ENCODE data around the gene KCNC1.

The KCNC1 gene

GRCh38 chr11:17755891-17756290 is 21.3 kb downstream of the KCNC1 start:
- no peak for DNase-seq (ENCODE audit: low read depth)

GRCh38 chr11:17760102-17761029 is 25.8 kb downstream of the KCNC1 start:
- DNase-seq (ENCODE audit: low read depth), result no peak

GRCh38 chr11:17762309-17762974 is 27.9 kb downstream of the KCNC1 start:
- DNase-seq (ENCODE audit: low read depth), result no peak

- no peak for DNase-seq (ENCODE audit: low read depth)
Observed at GRCh38 chr11:17763244-17763643, 28.7 kb downstream of the KCNC1 start.

GRCh38 chr11:17763703-17764102 is 29.1 kb downstream of the KCNC1 start:
- no peak for DNase-seq (ENCODE audit: low read depth)

- no peak for DNase-seq (ENCODE audit: low read depth)
Observed at GRCh38 chr11:17764446-17765218, 30.1 kb downstream of the KCNC1 start.

GRCh38 chr11:17765356-17766072 is 30.9 kb downstream of the KCNC1 start:
- no peak for DNase-seq (ENCODE audit: low read depth)

GRCh38 chr11:17766073-17766359 is 31.4 kb downstream of the KCNC1 start:
- DNase-seq (ENCODE audit: low read depth), result no peak

GRCh38 chr11:17766590-17766989 is 32.0 kb downstream of the KCNC1 start:
- no peak for DNase-seq (ENCODE audit: low read depth)

- DNase-seq (ENCODE audit: low read depth), result no peak
Observed at GRCh38 chr11:17767301-17767885, 32.8 kb downstream of the KCNC1 start.

- no peak for DNase-seq (ENCODE audit: low read depth)
Observed at GRCh38 chr11:17767914-17768313, 33.3 kb downstream of the KCNC1 start.

- no peak for DNase-seq (ENCODE audit: low read depth)
Observed at GRCh38 chr11:17768547-17768946, 34.0 kb downstream of the KCNC1 start.

GRCh38 chr11:17769218-17769617 is 34.6 kb downstream of the KCNC1 start:
- no peak for DNase-seq (ENCODE audit: low read depth)

GRCh38 chr11:17770048-17770652 is 35.6 kb downstream of the KCNC1 start:
- no peak for DNase-seq (ENCODE audit: low read depth)

- DNase-seq (ENCODE audit: low read depth), result no peak
Observed at GRCh38 chr11:17770917-17771316, 36.3 kb downstream of the KCNC1 start.

GRCh38 chr11:17771415-17771814 is 36.8 kb downstream of the KCNC1 start:
- no peak for DNase-seq (ENCODE audit: low read depth)

- no peak for DNase-seq (ENCODE audit: low read depth)
Observed at GRCh38 chr11:17771841-17772401, 37.3 kb downstream of the KCNC1 start.

- no peak for DNase-seq (ENCODE audit: low read depth)
Observed at GRCh38 chr11:17772704-17773600, 38.4 kb downstream of the KCNC1 start.

- no peak for DNase-seq (ENCODE audit: low read depth)
Observed at GRCh38 chr11:17773674-17774073, 39.1 kb downstream of the KCNC1 start.
